ACC112 (cell line): ENCODE data around the gene PEAK1.
"Not testable (repeated sequence)": the region's sequence is repeated elsewhere in the genome, so short reads cannot be mapped to it uniquely, and the experiment has no call there.

ENCODE experiments used
- H2AFZ ChIP-seq: fragments of 200-600 bp; sonication (generic); one replicate; pipeline ENCODE4 v1.6.0; 2017; ENCODE audit warnings: antibody characterized with exemption, low read length; ENCODE audit not compliant: unreplicated experiment
- H3K27ac ChIP-seq: fragments of 200-600 bp; sonication (generic); 2 replicates; pipeline ENCODE4 v1.5.1; 2014; ENCODE audit warnings: low read depth, mild to moderate bottlenecking, antibody characterized with exemption, low read length, moderate library complexity
- H3K27me3 ChIP-seq: fragments of 200-600 bp; sonication (generic); 2 replicates; pipeline ENCODE4 v1.6.1; 2014; ENCODE audit warnings: mild to moderate bottlenecking, antibody characterized with exemption, low read length, moderate library complexity, mixed read lengths; ENCODE audit not compliant: insufficient read depth
- H3K36me3 ChIP-seq: fragments of 200-600 bp; sonication (generic); 2 replicates; pipeline ENCODE4 v1.6.1; 2016; ENCODE audit warnings: mild to moderate bottlenecking, antibody characterized with exemption, low read length, moderate library complexity, mixed read lengths; ENCODE audit not compliant: insufficient read depth
- H3K4me1 ChIP-seq: fragments of 200-600 bp; sonication (generic); one replicate; pipeline ENCODE4 v1.6.1; 2016; ENCODE audit warnings: low read length, mixed read lengths; ENCODE audit not compliant: insufficient read depth, unreplicated experiment, control insufficient read depth
- H3K4me3 ChIP-seq: fragments of 200-600 bp; sonication (generic); 2 replicates; pipeline ENCODE4 v1.5.1; 2014; ENCODE audit warnings: mild to moderate bottlenecking, low read depth, low read length
- H3K79me2 ChIP-seq: fragments of 200-600 bp; sonication (generic); one replicate; pipeline ENCODE4 v1.6.0; 2016; ENCODE audit warnings: low read length; ENCODE audit not compliant: control insufficient read depth, unreplicated experiment, insufficient read depth

PEAK1 gene

DNA sequence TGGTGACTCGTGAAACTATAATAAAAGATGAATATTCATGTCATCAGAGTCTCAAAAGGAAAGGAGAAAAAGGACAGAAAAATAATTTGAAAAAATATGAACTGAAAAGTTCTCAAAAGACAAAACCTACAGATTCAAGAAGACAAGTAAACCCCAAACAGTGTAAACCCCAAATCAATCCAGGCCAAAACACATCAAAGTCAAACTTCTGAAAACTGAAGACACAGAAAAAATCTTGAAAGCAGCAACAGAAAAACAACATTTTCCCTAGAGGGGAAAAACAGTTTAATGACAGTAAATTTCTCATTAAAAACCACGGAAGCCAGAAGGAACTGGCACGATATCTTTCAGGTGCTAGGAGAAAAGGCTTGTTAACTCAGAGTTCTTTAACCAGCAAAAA is 143.8 kb downstream of the PEAK1 start:
- Histone ChIP-seq H3K4me3 (no peak overlapping the region), H3K27me3 (no peaks in the 10 kb centered on the region), H3K79me2 (peaks cover 2% of the 10 kb centered on the region), H3K36me3 (peaks cover 8% of the 10 kb centered on the region), H2AFZ (no peak overlapping the region), H3K4me1 (peaks cover 5% of the 10 kb centered on the region), H3K27ac (no peak overlapping the region)

DNA sequence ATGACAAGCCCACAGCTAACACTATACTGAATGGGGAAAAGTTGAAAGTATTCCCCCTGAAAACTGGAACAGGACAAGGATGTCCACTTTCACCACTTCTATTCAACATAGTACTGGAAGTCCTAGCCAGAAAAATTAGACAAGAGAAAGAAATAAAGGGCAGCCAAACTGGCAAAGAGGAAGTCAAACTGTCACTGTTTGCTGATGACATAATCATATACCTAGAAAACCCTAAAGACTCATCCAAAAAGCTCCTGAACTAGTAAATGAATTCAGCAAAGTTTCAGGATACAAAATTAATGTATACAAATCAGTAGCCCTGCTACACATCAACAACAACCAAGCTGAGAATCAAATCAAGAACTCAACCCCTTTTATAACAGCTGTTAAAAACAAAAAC is 146.8 kb downstream of the PEAK1 start:
- not testable (repeated sequence) for H3K27ac ChIP-seq, H3K4me1 ChIP-seq, H3K36me3 ChIP-seq, H3K79me2 ChIP-seq, H3K27me3 ChIP-seq, H2AFZ ChIP-seq, H3K4me3 ChIP-seq

DNA sequence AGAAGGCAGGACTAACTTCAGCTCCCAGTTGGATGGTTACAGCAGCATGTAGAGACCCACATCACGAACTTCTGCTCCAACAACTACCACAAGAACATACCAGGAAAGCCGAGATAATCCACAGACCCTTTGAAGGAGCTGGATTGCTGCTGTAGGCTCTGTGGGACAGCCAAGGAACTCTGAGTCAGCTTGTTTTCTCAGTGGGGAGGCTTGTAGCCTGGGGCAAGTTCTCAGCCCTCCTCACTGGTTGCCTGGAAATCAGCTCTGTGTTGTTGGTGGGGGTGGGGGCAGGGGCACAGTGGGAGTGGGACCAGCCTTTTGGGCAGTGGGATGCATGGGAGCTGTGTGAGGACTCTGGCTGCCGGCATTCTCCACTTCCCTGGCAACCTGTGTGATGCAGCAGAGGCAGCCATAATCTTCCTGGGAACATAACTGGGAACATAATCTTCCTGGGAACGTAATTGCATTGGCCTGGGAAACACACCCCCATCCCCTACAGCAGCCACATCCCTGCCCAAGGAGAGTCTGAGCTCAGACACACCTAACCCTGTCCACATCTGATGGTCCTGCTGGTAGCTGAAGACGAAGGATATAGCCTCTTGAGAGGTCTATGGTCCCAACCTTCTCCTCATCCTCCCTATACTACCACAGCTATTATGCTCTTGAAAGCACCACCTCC is 153.1 kb downstream of the PEAK1 start:
- no peak overlapping the region for H2AFZ ChIP-seq
- H3K36me3 ChIP-seq, result no peaks in the 10 kb centered on the region; the same call in 1 of the 2 replicates
- no peaks in the 10 kb centered on the region for H3K27me3 ChIP-seq
- no peak overlapping the region for H3K27ac ChIP-seq
- H3K79me2 ChIP-seq, result no peaks in the 10 kb centered on the region
- H3K4me3 ChIP-seq, result no peak overlapping the region
- no peaks in the 10 kb centered on the region for H3K4me1 ChIP-seq

DNA sequence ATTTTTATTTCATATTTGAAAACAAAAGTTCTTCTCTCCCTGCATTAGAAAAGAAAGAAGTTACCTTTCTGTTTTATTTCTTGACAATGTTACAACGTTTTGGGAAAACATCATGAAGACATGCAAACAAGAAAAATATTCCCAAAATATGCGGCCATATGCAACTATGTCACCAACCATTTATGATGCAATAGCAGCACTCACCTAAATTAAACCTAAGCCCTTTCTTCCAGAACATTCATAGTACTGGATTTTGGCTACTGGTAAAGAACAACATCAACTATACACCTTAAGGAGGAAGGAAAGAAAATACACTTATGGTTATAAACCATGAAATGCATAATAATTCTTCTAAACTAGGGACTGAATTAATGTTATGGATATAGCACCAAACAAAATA is 164.5 kb downstream of the PEAK1 start:
- no peak overlapping the region for H3K4me3 ChIP-seq
- H3K4me1 ChIP-seq, result no peaks in the 10 kb centered on the region
- no peak overlapping the region for H3K27ac ChIP-seq
- no peaks in the 10 kb centered on the region for H3K27me3 ChIP-seq
- no peaks in the 10 kb centered on the region; the same call in 1 of the 2 replicates for H3K36me3 ChIP-seq
- H2AFZ ChIP-seq, result no peak overlapping the region
- no peaks in the 10 kb centered on the region for H3K79me2 ChIP-seq

DNA sequence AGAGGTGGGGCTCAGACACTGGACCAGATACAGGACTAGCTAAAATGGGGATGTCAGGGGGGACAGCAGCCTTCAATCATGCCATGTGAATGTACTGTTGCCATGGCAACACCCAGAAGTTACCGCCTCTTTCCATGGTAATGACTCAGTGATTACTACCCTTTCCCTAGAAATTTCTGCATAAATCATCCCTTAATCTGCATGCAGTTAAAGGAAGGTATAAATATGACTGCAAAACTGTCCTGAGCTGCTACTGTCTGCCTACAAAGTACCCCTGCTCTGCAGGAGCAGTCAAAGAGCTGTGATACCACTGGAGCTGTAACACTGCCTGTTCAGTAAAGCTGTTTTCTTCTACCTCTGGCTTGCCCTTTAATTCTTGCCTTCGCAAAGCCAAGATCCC is 168.2 kb downstream of the PEAK1 start:
- Histone ChIP-seq H3K36me3 (no peaks in the 10 kb centered on the region; the same call in 1 of the 2 replicates), H2AFZ (no peak overlapping the region), H3K27ac (no peak overlapping the region), H3K79me2 (no peaks in the 10 kb centered on the region), H3K4me3 (no peak overlapping the region), H3K4me1 (no peaks in the 10 kb centered on the region), H3K27me3 (no peaks in the 10 kb centered on the region)

DNA sequence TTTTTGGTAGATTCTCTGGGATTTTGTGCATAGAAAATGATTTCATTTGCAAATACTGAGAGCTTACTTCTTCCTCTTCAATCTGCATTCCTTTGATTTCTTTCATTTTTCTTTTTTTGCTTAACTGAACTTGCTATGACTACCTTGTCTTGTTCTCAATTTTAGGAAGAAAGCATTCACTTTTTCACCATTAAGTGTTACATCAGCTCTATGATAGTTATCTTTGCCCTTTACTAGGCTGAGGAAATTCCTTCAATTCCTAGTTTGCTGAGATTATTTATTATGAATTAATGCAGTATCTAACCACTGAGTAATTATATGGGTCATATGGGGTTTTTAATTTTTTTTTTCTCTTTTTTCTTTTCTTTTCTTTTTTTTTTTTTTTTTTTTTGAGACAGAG is 172.8 kb downstream of the PEAK1 start:
- H3K4me3 ChIP-seq, result no peak overlapping the region
- H3K79me2 ChIP-seq, result no peaks in the 10 kb centered on the region
- H3K4me1 ChIP-seq, result no peaks in the 10 kb centered on the region
- no peaks in the 10 kb centered on the region for H3K27me3 ChIP-seq
- H3K27ac ChIP-seq, result no peak overlapping the region
- no peak overlapping the region for H2AFZ ChIP-seq
- no peaks in the 10 kb centered on the region; the same call in 1 of the 2 replicates for H3K36me3 ChIP-seq

DNA sequence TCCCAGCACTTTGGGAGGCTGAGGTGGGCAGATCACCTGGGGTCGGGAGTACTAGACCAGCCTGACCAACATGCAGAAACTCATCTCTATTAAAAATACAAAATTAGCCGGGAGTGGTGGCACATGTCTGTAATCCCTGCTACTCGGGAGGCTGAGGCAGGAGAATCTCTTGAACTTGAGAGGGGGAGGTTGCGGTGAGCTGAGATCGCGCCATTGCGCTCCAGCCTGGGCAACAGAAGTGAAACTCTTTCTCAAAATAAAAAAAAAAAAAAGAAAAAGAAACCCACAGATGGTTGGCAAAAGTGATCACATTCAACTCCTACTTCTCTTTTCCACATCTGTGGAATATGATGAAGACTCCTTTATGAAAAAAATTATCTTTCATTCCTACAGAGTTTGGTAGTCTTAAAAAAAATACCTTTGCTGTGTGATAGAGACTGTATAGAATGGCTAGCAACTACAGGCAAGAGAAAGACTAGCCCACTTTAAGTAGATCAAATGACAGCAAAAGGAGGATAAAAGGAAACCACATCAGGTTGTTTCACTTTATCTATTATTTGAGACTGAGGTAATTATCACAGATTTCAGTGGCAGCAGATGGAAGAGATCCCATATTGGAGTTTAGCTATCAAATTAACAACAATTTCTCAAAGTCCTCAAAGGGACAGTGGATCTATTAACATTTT is 176.0 kb downstream of the PEAK1 start:
- Histone ChIP-seq H2AFZ (no peak overlapping the region), H3K4me1 (no peaks in the 10 kb centered on the region), H3K27me3 (no peaks in the 10 kb centered on the region), H3K27ac (no peak overlapping the region), H3K79me2 (no peaks in the 10 kb centered on the region), H3K4me3 (no peak overlapping the region), H3K36me3 (peaks cover 5% of the 10 kb centered on the region; the same call in 1 of the 2 replicates)

DNA sequence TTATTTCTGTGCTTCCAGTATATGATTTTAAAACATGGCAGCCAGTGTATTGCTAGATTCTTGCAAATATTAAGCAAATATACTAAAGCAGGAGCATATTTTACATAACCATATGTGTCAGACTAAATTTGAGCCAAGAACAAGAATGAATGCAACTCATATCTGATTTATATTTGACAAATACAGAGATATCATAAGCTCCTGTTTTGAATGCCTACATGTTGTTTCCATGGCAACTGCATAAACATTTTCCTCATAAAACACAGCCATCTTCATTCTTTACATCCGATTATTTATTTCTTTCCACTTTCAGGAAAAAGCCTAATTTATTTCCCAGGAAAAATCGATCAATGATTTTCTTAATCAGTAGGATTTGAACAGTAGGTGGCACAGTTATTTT is 176.8 kb downstream of the PEAK1 start:
- H3K36me3 ChIP-seq, result peaks cover 11% of the 10 kb centered on the region; the same call in 1 of the 2 replicates
- H3K4me3 ChIP-seq, result no peak overlapping the region
- H3K27ac ChIP-seq, result no peak overlapping the region
- H3K79me2 ChIP-seq, result no peaks in the 10 kb centered on the region
- no peaks in the 10 kb centered on the region for H3K4me1 ChIP-seq
- H3K27me3 ChIP-seq, result no peaks in the 10 kb centered on the region
- H2AFZ ChIP-seq, result no peak overlapping the region

DNA sequence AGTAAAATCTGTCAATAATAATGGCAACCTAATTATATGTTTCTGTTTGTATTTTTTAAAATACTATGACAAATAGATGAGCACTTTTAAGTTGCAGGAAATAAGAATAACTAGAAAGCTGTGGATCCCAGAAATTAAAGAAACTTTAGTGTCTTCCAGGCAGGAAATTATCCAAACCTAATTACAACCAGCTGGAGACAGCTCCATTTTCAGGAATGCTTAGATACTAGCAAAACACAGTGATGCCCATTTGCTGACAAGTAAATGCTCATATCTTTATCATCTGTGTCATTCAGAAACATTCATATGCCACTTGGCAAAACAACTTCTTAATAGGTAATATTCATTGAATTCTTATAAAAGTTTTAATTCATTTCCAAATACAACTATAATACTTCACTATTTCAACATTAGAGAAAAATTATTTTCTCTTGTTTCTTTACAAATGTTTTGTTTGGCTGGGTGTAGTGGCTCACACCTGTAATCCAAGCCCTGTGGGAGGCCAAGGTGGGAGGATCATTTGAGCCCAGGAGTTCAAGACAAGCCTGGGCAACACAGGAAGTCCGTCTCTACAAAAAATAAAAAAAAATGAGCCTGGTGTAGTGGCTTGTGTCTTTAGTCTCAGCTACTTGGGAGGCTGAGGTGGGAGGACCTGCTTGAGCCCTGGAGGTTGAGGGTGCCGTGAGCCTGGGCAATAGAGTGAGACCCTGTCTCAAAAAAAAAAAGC is 179.9 kb downstream of the PEAK1 start:
- Histone ChIP-seq H3K4me1 (no peaks in the 10 kb centered on the region), H3K4me3 (no peak overlapping the region), H2AFZ (no peak overlapping the region), H3K36me3 (peaks cover 31% of the 10 kb centered on the region), H3K79me2 (no peaks in the 10 kb centered on the region), H3K27me3 (no peaks in the 10 kb centered on the region), H3K27ac (no peak overlapping the region)

DNA sequence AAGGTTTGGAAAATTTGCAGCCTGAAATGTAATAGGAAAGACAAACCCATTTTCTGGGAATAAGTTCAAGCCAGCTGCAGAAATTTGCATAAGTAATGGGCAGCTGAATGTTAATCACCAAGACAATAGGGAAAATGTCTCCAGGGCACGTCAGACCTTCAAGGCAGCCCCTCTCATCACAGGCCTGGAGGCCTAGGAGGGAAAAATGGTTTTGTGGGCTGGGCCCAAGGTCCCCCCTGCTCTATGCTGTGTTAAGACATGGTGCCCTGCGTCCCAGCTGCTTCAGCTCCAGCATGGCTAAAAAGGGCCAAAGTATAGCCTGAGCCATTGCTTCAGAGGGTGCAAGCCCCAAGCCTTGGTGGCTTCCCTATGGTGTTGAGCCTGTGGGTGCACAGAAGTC is 184.3 kb downstream of the PEAK1 start:
- Histone ChIP-seq H2AFZ (no peak overlapping the region), H3K27ac (no peak overlapping the region), H3K4me3 (no peak overlapping the region), H3K27me3 (no peaks in the 10 kb centered on the region), H3K36me3 (peaks cover 31% of the 10 kb centered on the region), H3K4me1 (no peaks in the 10 kb centered on the region), H3K79me2 (no peaks in the 10 kb centered on the region)
